Kidney (tissue), 14 donors: Measurements from ENCODE around the gene ZNF837. TPM values are rescaled to one million over a fixed set of nuclear protein-coding genes. Genes with fewer than 3 reads are reported as not detected.

Source experiments
- DNase-seq, 5 donors: peaks; one replicate each; pipeline ENCODE4 v3.0.0-alpha.2; 2013 to 2020
- FAIRE-seq: peaks from 2 replicates; lab custom pipeline; 2012; peaks lifted over from hg19 to GRCh38; lab: Jason Lieb, UNC
- H3K27ac ChIP-seq, 2 donors: one replicate each; pipeline ENCODE4 v1.7.0; 2013; ENCODE audit warnings: low read depth in 2 of 2, low read length in 2 of 2, inconsistent platforms in 1 of 2
- H3K27me3 ChIP-seq: one replicate; pipeline ENCODE4 v1.7.1; 2013; ENCODE audit warnings: low read length, inconsistent platforms; ENCODE audit not compliant: control insufficient read depth, insufficient read depth
- H3K36me3 ChIP-seq, 3 donors: one replicate each; pipeline versions ENCODE4 v1.7.0 to v1.7.1; 2013; ENCODE audit warnings: low read length in 3 of 3, control low read depth in 1 of 3, inconsistent platforms in 1 of 3; ENCODE audit not compliant: insufficient read depth in 3 of 3, control insufficient read depth in 2 of 3
- H3K4me1 ChIP-seq, 3 donors: one replicate each; pipeline versions ENCODE4 v1.7.0 to v1.7.1; 2013; ENCODE audit warnings: low read length in 3 of 3, inconsistent platforms in 1 of 3, low read depth in 1 of 3; ENCODE audit not compliant: control insufficient read depth in 2 of 3, insufficient read depth in 2 of 3
- H3K4me3 ChIP-seq, 3 donors: one replicate each; pipeline versions ENCODE4 v1.7.0 to v1.8.1; 2013; ENCODE audit warnings: low read length in 3 of 3, control low read depth in 1 of 3, inconsistent platforms in 1 of 3
- H3K9ac ChIP-seq, 3 donors: one replicate each; pipeline versions ENCODE4 v1.7.0 to v1.7.1; 2013; ENCODE audit warnings: low read length in 3 of 3, control low read depth in 1 of 3, inconsistent platforms in 1 of 3
- H3K9me3 ChIP-seq, 3 donors: one replicate each; pipeline versions ENCODE4 v1.7.0 to v1.7.1; 2013; ENCODE audit warnings: low read length in 3 of 3, control low read depth in 1 of 3, inconsistent platforms in 1 of 3; ENCODE audit not compliant: control insufficient read depth in 2 of 3, insufficient read depth in 1 of 3
- CTCF ChIP-seq: IDR thresholded peaks from 3 replicates; pipeline ENCODE4 v1.5.1; 2012; ENCODE audit warnings: mild to moderate bottlenecking, moderate library complexity, borderline replicate concordance; ENCODE audit not compliant: insufficient read depth; ENCODE audit errors: extremely low read depth
- intact Hi-C: fragments of 100-400 bp; cut with DNase I; formaldehyde crosslinking; loops from one replicate; pipeline ENCODE4 v1.11.1; 2022
- polyA plus RNA-seq: library from polyadenylated mRNA; stranded (reverse); fragments of 350-450 nt; fragmentation: Illumina TruSeq; extraction: RNeasy Lipid Tissue Mini Kit (QIAGEN cat#74804); gene quantifications from one replicate; pipeline ENCODE4 v1.2.3, GENCODE V29; 2014; ENCODE audit warnings: low read depth, low replicate concordance; ENCODE audit not compliant: insufficient read depth
- total RNA-seq: library from RNA; stranded (reverse); fragmentation: NEBNext Ultra II Directional; extraction: Animal tissue kit (Norgen Biotek cat#: 25700); gene quantifications from one replicate; pipeline ENCODE4 v1.2.1, GENCODE V29; 2021
- donor health status: control.
- donor health status: control.
- donor health status: control.
- donor health status: control.
- donor health status: control.
- donor health status: DM: yes; HTN: yes; CAD: no.
- donor health status: Normal renal cell carcinoma (clear cell type).

The ZNF837 gene
- total and polyA plus RNA-seq, 2 donors from 2014 or later: 3.6 to 5.0 TPM

- H3K9ac ChIP-seq: peak overlapping the region in 1 of 3 donors; percentile 7
- no peak for TF ChIP-seq CTCF
These were observed 33.6 kb downstream of the ZNF837 start for GRCh38 chr19:58346961-58347929.

GRCh38 chr19:58345558-58345957 is 35.3 kb downstream of the ZNF837 start:
- intact Hi-C loops: no loop called here
- peaks cover 20% of the 10 kb centered on the region for H3K27me3 ChIP-seq
- H3K9me3 ChIP-seq: no peaks in the 10 kb centered on the region
- peaks cover 0 to 6% (median 0%) of the 10 kb centered on the region in 3 donors for H3K4me1 ChIP-seq
- FAIRE-seq (no peak), DNase-seq (no peak)
- no peak overlapping the region for H3K27ac ChIP-seq
- TF ChIP-seq CTCF: no peak
- no peak overlapping the region for H3K4me3 ChIP-seq
- H3K9ac ChIP-seq: no peak overlapping the region
- peaks cover 0 to 2% (median 0%) of the 10 kb centered on the region in 3 donors for H3K36me3 ChIP-seq

More at GRCh38 chr19:58346961-58347929, 33.6 kb downstream of the ZNF837 start:
- Histone ChIP-seq H3K27ac (peak overlapping the region; percentile 11 to 37), H3K4me3 (peak overlapping the region in 2 of 3 donors; percentile 44 to 52), H3K9me3 (no peaks in the 10 kb centered on the region), H3K27me3 (peaks cover 20% of the 10 kb centered on the region), H3K4me1 (peaks cover 0 to 8% (median 0%) of the 10 kb centered on the region in 3 donors), H3K36me3 (no peaks in the 10 kb centered on the region)
- FAIRE-seq (no peak), DNase-seq (peak; percentile 25 to 93 (median 59))
- intact Hi-C loops: no loop called here

GRCh38 chr19:58338825-58339558 is 41.8 kb downstream of the ZNF837 start:
- no peaks in the 10 kb centered on the region for H3K4me1 ChIP-seq
- intact Hi-C loops: no loop called here
- TF ChIP-seq CTCF: no peak
- no peaks in the 10 kb centered on the region for H3K27me3 ChIP-seq
- H3K9me3 ChIP-seq: no peaks in the 10 kb centered on the region
- FAIRE-seq (no peak), DNase-seq (no peak)
- no peak overlapping the region for H3K4me3 ChIP-seq
- no peak overlapping the region for H3K27ac ChIP-seq
- H3K9ac ChIP-seq: no peak overlapping the region
- H3K36me3 ChIP-seq: peaks cover 0 to 10% (median 7%) of the 10 kb centered on the region in 3 donors
